IMR-90 (cell line): ENCODE data around the gene SH3BP2. TPM values are rescaled to one million over a fixed set of nuclear protein-coding genes. Genes with fewer than 3 reads are reported as not detected.

Experiments used
- ATAC-seq: fragments of 200-7000 bp; cut with Tn5 transposase; 2 replicates; pipeline ENCODE4 v1.9.1; 2020; ENCODE audit warnings: low read depth, mild to moderate bottlenecking, moderate library complexity
- BruUV-seq: library from RNA; stranded (reverse); fragments of 400-500 nt; replicated peaks from 2 replicates; lab custom pipeline; 2021; lab: Mats Ljungman, UMichigan
- CTCF ChIA-PET: fragments of 300-600 bp; formaldehyde crosslinking; extraction: SDS; loops from one replicate; lab custom pipeline; 2021; ENCODE audit warnings: antibody characterized with exemption; lab: Yijun Ruan, JAX
- POLR2A ChIA-PET: fragments of 300-600 bp; sonication (Branson Sonifier 250); formaldehyde crosslinking; loops from one replicate; lab custom pipeline; 2022; ENCODE audit warnings: antibody characterized with exemption; ENCODE audit not compliant: unreplicated experiment; lab: Charles Lee
- DNase-seq: peaks from one replicate; pipeline ENCODE4 v3.0.0; 2013
- H2AFZ ChIP-seq: replicated peaks from 2 replicates; pipeline ENCODE3; 2013; ENCODE audit warnings: low read length, mild to moderate bottlenecking; ENCODE audit not compliant: poor library complexity
- H2AK5ac ChIP-seq: 2 replicates; pipeline ENCODE4 v1.6.1; 2013; ENCODE audit warnings: low read depth, low read length, inconsistent platforms
- H2AK9ac ChIP-seq: replicated peaks from 2 replicates; pipeline ENCODE3; 2013; ENCODE audit warnings: mild to moderate bottlenecking, low read depth, low read length, moderate library complexity; ENCODE audit not compliant: poor library complexity
- H2BK120ac ChIP-seq: 2 replicates; pipeline ENCODE4 v1.6.1; 2013; ENCODE audit warnings: low read depth, low read length, inconsistent platforms
- H2BK15ac ChIP-seq: 3 replicates; pipeline ENCODE4 v1.6.1; 2013; ENCODE audit warnings: low read depth, low read length, inconsistent platforms
- H2BK20ac ChIP-seq: 2 replicates; pipeline ENCODE4 v1.6.1; 2013; ENCODE audit warnings: low read depth, mild to moderate bottlenecking, inconsistent platforms, low read length, moderate library complexity
- H2BK5ac ChIP-seq: 2 replicates; pipeline ENCODE4 v1.6.1; 2013; ENCODE audit warnings: mild to moderate bottlenecking, low read depth, low read length, inconsistent platforms; ENCODE audit not compliant: poor library complexity, severe bottlenecking
- H3K14ac ChIP-seq: replicated peaks from 2 replicates; pipeline ENCODE4 v1.6.1; 2013; ENCODE audit warnings: low read depth, low read length, inconsistent platforms
- H3K18ac ChIP-seq: 2 replicates; pipeline ENCODE4 v1.6.1; 2013; ENCODE audit warnings: low read depth, low read length, control low read depth
- H3K23ac ChIP-seq: 2 replicates; pipeline ENCODE4 v1.6.1; 2013; ENCODE audit warnings: low read depth, low read length, inconsistent platforms
- H3K27ac ChIP-seq: 2 replicates; pipeline ENCODE4 v1.5.1; 2013; ENCODE audit warnings: mild to moderate bottlenecking, control low read depth, low read length; ENCODE audit not compliant: insufficient read depth
- H3K27me3 ChIP-seq: 2 replicates; pipeline ENCODE4 v1.6.1; 2013; ENCODE audit warnings: low read length; ENCODE audit not compliant: control insufficient read depth, insufficient read depth
- H3K36me3 ChIP-seq: 2 replicates; pipeline ENCODE4 v1.6.1; 2013; ENCODE audit warnings: low read length, mixed read lengths; ENCODE audit not compliant: control insufficient read depth, insufficient read depth
- H3K4ac ChIP-seq: 2 replicates; pipeline ENCODE4 v1.6.1; 2013; ENCODE audit warnings: low read depth, low read length, inconsistent platforms
- H3K4me1 ChIP-seq: 2 replicates; pipeline ENCODE4 v1.6.1; 2013; ENCODE audit warnings: low read length, mixed read lengths; ENCODE audit not compliant: control insufficient read depth, insufficient read depth
- H3K4me2 ChIP-seq: 2 replicates; pipeline ENCODE4 v1.6.1; 2013; ENCODE audit warnings: low read depth, mild to moderate bottlenecking, control low read depth, low read length, moderate library complexity
- H3K4me3 ChIP-seq: 2 replicates; pipeline ENCODE4 v1.5.1; 2013; ENCODE audit warnings: low read depth, mild to moderate bottlenecking, control low read depth, low read length, moderate library complexity; ENCODE audit not compliant: insufficient read depth
- H3K56ac ChIP-seq: 2 replicates; pipeline ENCODE4 v1.6.1; 2013; ENCODE audit warnings: low read length, inconsistent platforms; ENCODE audit not compliant: insufficient read depth; ENCODE audit errors: extremely low read depth
- H3K79me1 ChIP-seq, 2 experiments: 2 replicates each; pipeline ENCODE4 v1.6.1; 2013; ENCODE audit warnings: low read length in 2 of 2, inconsistent platforms in 1 of 2, low read depth in 1 of 2
- H3K9ac ChIP-seq: 2 replicates; pipeline ENCODE4 v1.6.1; 2013; ENCODE audit warnings: low read depth, low read length, control low read depth
- H3K9me1 ChIP-seq: 2 replicates; pipeline ENCODE4 v1.6.1; 2013; ENCODE audit warnings: low read length, inconsistent platforms; ENCODE audit not compliant: insufficient read depth
- H3K9me3 ChIP-seq: 2 replicates; pipeline ENCODE4 v1.6.1; 2013; ENCODE audit warnings: low read length; ENCODE audit not compliant: control insufficient read depth, insufficient read depth
- H4K20me1 ChIP-seq: 2 replicates; pipeline ENCODE4 v1.6.1; 2013; ENCODE audit warnings: low read length, inconsistent platforms; ENCODE audit not compliant: insufficient read depth
- H4K5ac ChIP-seq: 2 replicates; pipeline ENCODE4 v1.6.1; 2013; ENCODE audit warnings: mild to moderate bottlenecking, low read depth, low read length, control low read depth
- H4K8ac ChIP-seq, 2 experiments: 2 replicates each; pipeline ENCODE4 v1.6.1; 2013; ENCODE audit warnings: low read depth in 2 of 2, low read length in 2 of 2, control low read depth in 1 of 2, inconsistent platforms in 1 of 2
- H4K91ac ChIP-seq: 2 replicates; pipeline ENCODE4 v1.6.1; 2013; ENCODE audit warnings: low read depth, low read length, inconsistent platforms; ENCODE audit not compliant: insufficient read depth
- BHLHE40 ChIP-seq: fragments of 150-350 bp; IDR thresholded peaks from 2 replicates; pipeline ENCODE4 v1.6.1; 2016; ENCODE audit warnings: mild to moderate bottlenecking, low read depth, low read length
- CEBPB ChIP-seq: IDR thresholded peaks from 2 replicates; pipeline ENCODE4 v1.6.1; 2012; ENCODE audit warnings: low read depth, low read length, improper control_type of control experiment
- FOS ChIP-seq: fragments of 150-350 bp; IDR thresholded peaks from 2 replicates; pipeline ENCODE4 v1.6.1; 2016; ENCODE audit warnings: low read depth, low read length
- MAFK ChIP-seq: IDR thresholded peaks from 2 replicates; pipeline ENCODE4 v1.6.1; 2012; ENCODE audit warnings: low read depth, low read length, improper control_type of control experiment
- MXI1 ChIP-seq: IDR thresholded peaks from 2 replicates; pipeline ENCODE4 v1.6.1; 2012; ENCODE audit warnings: low read depth, mild to moderate bottlenecking, low read length, moderate library complexity, borderline replicate concordance
- RAD21 ChIP-seq: IDR thresholded peaks from 2 replicates; pipeline ENCODE4 v1.6.1; 2012; ENCODE audit warnings: low read length, improper control_type of control experiment
- RCOR1 ChIP-seq: IDR thresholded peaks from 2 replicates; pipeline ENCODE4 v1.6.1; 2012; ENCODE audit warnings: mild to moderate bottlenecking, low read length, improper control_type of control experiment; ENCODE audit not compliant: insufficient replicate concordance
- RFX5 ChIP-seq: IDR thresholded peaks from 2 replicates; pipeline ENCODE4 v1.8.0; 2012; ENCODE audit warnings: low read depth, mild to moderate bottlenecking, low read length, moderate library complexity
- SMC3 ChIP-seq: fragments of 150-350 bp; IDR thresholded peaks from 2 replicates; pipeline ENCODE4 v1.6.1; 2016; ENCODE audit warnings: low read depth, mild to moderate bottlenecking, antibody characterized with exemption, low read length, moderate library complexity
- WGBS, 2 experiments: methylation state at CpG; one replicate each; pipeline versions ENCODE4 v1.1.5 to v1.1.7; 2013; ENCODE audit warnings: missing lambda C conversion rate in 2 of 2; ENCODE audit not compliant: insufficient read length in 1 of 2; ENCODE audit errors: extremely low coverage in 2 of 2; 5-methylcytosine and 5-hydroxymethylcytosine counted together
- dilution Hi-C: fragments of 300-500 bp; cut with HindIII; formaldehyde crosslinking; loops from one replicate; pipeline ENCODE4 v1.14.3; 2018; ENCODE audit warnings: low sequenced_read_pairs; ENCODE audit not compliant: unreplicated experiment
- in situ Hi-C: fragments of 300-500 bp; cut with MboI; formaldehyde crosslinking; loops from 3 replicates; pipeline ENCODE4 v1.14.3; 2019; ENCODE audit warnings: low sequenced_read_pairs, inconsistent platforms, mixed read lengths
- intact Hi-C: fragments of 100-400 bp; cut with micrococcal nuclease; formaldehyde crosslinking; loops from 2 replicates; pipeline ENCODE4 v1.10.0; 2022
- polyA plus RNA-seq, 3 experiments: library from polyadenylated mRNA; depleted of rRNA; stranded (reverse); fragments of >200 nt; gene quantifications; 2 replicates each; pipeline ENCODE4 v1.2.3, GENCODE V29; 2012; ENCODE audit warnings: low replicate concordance in 1 of 3
- total RNA-seq: library from RNA; depleted of rRNA; stranded (reverse); fragments of >200 nt; gene quantifications from 2 replicates; pipeline ENCODE4 v1.2.3, GENCODE V29; 2012
- TF ChIP-seq, protein P1 (sequence below): fragments of 150-350 bp; IDR thresholded peaks from 2 replicates; pipeline ENCODE4 v1.6.1; 2017; ENCODE audit warnings: mild to moderate bottlenecking, antibody characterized with exemption, low read length, low read depth
- TF ChIP-seq, protein P2 (sequence below): conservative IDR thresholded peaks from 2 replicates; pipeline ENCODE4 v1.5.1; 2012; ENCODE audit warnings: mild to moderate bottlenecking, low read depth, low read length, improper control_type of control experiment

Gene SH3BP2
- total and polyA plus RNA-seq, 2 of the 4 experiments (the other 2 are of a cell fraction): 9.0 to 37.2 TPM

DNA sequence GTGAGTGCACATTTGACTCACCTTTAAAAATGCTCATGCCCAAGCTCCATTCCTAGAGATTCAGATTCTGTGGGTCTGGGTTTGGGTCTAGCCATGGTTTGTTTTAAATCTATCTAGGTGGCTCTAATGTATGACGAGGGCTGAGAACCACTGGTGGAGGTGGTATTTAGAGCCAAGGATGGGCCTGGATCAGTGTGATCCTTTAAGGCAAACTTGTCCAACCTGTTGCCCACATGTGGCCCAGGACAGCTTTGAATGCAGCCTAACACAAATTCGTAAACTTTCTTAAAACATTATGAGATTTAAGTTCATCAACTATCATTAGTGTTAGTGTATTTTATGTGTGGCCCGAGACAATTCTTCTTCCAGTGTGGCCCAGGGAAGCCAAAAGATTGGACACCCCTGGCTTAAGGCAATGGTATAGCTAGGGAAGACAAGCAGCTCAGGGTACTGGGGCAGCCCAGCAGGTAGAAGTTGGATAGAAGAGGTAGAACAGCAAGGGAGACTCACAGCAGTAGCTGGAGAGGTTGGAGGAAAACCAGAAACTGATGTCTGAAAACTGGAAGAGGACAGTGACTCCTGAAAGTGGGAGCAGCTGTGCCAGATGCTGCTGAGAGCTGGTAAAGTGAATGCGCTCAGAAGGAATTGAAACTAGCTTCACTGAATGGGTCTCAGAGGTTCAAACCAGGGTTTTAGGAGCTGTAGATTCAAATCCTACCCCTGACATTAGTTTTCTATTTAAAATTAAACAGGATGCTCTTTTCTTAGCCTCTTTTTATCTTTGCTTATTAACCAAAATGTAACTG, 68.9 kb downstream of the SH3BP2 start:
- Histone ChIP-seq H3K56ac (no peak overlapping the region), H2BK5ac (no peak overlapping the region), H2AFZ (no peak overlapping the region), H2BK15ac (no peak overlapping the region), H3K9me3 (no peaks in the 10 kb centered on the region), H3K9ac (no peak overlapping the region), H3K23ac (peak overlapping the region; percentile 10; the same call in 1 of the 2 replicates), H4K91ac (0 out of 2 replicates have a peak overlapping the region, but pooled peaks have one; percentile 4), H2BK20ac (no peak overlapping the region), H2AK5ac (peak overlapping the region; percentile 18; the same call in 1 of the 2 replicates), H2AK9ac (no peak overlapping the region), H3K27me3 (no peaks in the 10 kb centered on the region), H3K36me3 (no peaks in the 10 kb centered on the region), H3K4ac (0 out of 2 replicates have a peak overlapping the region, but pooled peaks have one; percentile 1), H3K18ac (0 out of 2 replicates have a peak overlapping the region, but pooled peaks have one; percentile 27), H3K9me1 (peaks cover 22% of the 10 kb centered on the region), H4K5ac (no peak overlapping the region), H3K79me1 (peaks cover 16 to 82% of the 10 kb centered on the region in 2 experiments), H3K14ac (0 out of 2 replicates have a peak overlapping the region, but pooled peaks have one; percentile 17), H3K4me1 (peaks cover 38% of the 10 kb centered on the region), H3K4me2 (no peak overlapping the region), H3K27ac (peak overlapping the region; percentile 24; the same call in 1 of the 2 replicates), H2BK120ac (no peak overlapping the region), H4K20me1 (peaks cover 90% of the 10 kb centered on the region), H3K4me3 (no peak overlapping the region), H4K8ac (no peak overlapping the region; a peak in 1 of 4 replicates)
- ChIA-PET CTCF (no interaction called here), POLR2A (no interaction called here)
- in situ Hi-C loops (no loop called here), intact Hi-C loops (loop anchor here (2.0 kb wide), 1 partner anchor 97 kb away; no protein-coding TSS in a partner anchor), dilution Hi-C loops (no loop called here)
- no peak for DNase-seq
- WGBS, 2 experiments: no CpG with 5 or more reads among the region's 4 CpGs
- no TSS peak for BruUV-seq
- no peak for ATAC-seq
- no peak for TF ChIP-seq MXI1
- TF ChIP-seq MAFK: no peak
- TF ChIP-seq, protein P1, sequence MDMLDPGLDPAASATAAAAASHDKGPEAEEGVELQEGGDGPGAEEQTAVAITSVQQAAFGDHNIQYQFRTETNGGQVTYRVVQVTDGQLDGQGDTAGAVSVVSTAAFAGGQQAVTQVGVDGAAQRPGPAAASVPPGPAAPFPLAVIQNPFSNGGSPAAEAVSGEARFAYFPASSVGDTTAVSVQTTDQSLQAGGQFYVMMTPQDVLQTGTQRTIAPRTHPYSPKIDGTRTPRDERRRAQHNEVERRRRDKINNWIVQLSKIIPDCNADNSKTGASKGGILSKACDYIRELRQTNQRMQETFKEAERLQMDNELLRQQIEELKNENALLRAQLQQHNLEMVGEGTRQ: no peak
- TF ChIP-seq FOS: no peak
- TF ChIP-seq, protein P2, sequence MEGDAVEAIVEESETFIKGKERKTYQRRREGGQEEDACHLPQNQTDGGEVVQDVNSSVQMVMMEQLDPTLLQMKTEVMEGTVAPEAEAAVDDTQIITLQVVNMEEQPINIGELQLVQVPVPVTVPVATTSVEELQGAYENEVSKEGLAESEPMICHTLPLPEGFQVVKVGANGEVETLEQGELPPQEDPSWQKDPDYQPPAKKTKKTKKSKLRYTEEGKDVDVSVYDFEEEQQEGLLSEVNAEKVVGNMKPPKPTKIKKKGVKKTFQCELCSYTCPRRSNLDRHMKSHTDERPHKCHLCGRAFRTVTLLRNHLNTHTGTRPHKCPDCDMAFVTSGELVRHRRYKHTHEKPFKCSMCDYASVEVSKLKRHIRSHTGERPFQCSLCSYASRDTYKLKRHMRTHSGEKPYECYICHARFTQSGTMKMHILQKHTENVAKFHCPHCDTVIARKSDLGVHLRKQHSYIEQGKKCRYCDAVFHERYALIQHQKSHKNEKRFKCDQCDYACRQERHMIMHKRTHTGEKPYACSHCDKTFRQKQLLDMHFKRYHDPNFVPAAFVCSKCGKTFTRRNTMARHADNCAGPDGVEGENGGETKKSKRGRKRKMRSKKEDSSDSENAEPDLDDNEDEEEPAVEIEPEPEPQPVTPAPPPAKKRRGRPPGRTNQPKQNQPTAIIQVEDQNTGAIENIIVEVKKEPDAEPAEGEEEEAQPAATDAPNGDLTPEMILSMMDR: no peak
- TF ChIP-seq RFX5: no peak
- no peak for TF ChIP-seq BHLHE40
- TF ChIP-seq RAD21: no peak
- TF ChIP-seq CEBPB: no peak
- no peak for TF ChIP-seq RCOR1
- no peak for TF ChIP-seq SMC3
